Measurements from ENCODE around the gene APLNR. TPM values are rescaled to one million over a fixed set of nuclear protein-coding genes. Genes with fewer than 3 reads are reported as not detected.
A peak's percentile ranks its signal among the peaks of the same experiment; 100 is the strongest.

Gene APLNR
- total and polyA plus RNA-seq, 2 of the 8 experiments (the other 6 are each of a cell fraction or from before 2014, with no cell fraction given), result 0.80 TPM; not detected in 1

DNA sequence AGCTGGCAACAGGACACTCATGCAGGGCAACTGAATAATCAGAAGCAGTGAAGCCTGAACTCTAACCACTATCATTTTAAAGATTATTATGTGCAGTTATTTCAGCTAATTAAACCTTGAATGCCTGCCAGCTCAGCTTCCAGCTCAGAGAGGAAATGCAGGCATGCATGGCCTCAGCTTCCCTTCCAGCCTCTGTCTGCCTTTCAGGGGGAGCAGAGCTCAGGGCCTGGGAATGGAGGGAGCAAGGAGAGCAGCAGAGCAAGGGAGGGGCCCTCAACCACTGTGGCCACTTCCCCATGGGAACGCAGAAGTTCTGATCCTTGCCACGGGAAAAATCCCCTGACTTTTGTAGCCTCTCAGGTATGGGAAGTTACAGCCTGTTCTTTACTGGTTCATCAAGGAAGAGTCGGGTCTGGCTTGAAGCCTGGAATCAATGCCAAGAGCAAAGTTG, 32.5 kb upstream of the APLNR start:
- no peaks in the 10 kb centered on the region; the same call in 1 of the 2 replicates for H3K23me2 ChIP-seq (ENCODE audit: low read depth, low read length)
- H2AK5ac ChIP-seq (ENCODE audit: low read depth, low read length), result no peak overlapping the region
- 89% methylated on average over 3 of the region's 3 CpGs; no CpG with 5 or more reads in 1 of the 2 experiments for WGBS, 2 experiments (ENCODE audit: extremely low coverage in 1 of 2, insufficient coverage in 1 of 2, insufficient read length in 1 of 2, insufficient replicate concordance in 2 of 2, low coverage in 1 of 2, low lambda C conversion rate in 2 of 2, missing lambda C conversion rate in 1 of 2)
- no peaks in the 10 kb centered on the region for H4K20me1 ChIP-seq (replicated peaks in 1 of 2; ENCODE audit: control insufficient read depth in 1 of 2, insufficient read depth in 2 of 2, low read length in 2 of 2)
- no peak overlapping the region for H2BK5ac ChIP-seq (ENCODE audit: low read depth, low read length)
- peak overlapping the region; percentile 13; the same call in 1 of the 2 replicates for H2AFZ ChIP-seq (ENCODE audit: low read length)
- CTCF ChIA-PET (ENCODE audit: partially characterized antibody), result interaction anchor here (0.6 to 7.1 kb wide), 6 partner anchors 11 to 139 kb away, joined by 3 to 41 read pairs (median 4); no protein-coding TSS in a partner anchor
- H3K9me3 ChIP-seq (ENCODE audit: insufficient read depth in 2 of 2, low read depth in 1 of 2, low read length in 1 of 2), result peaks cover 4 to 15% of the 10 kb centered on the region in 2 experiments; a peak in 2 of 4 replicates
- H3K4me3 ChIP-seq (ENCODE audit: extremely low read depth in 1 of 4, insufficient read depth in 2 of 4, low read depth in 3 of 4, low read length in 4 of 4), result no peak overlapping the region
- no peak overlapping the region for H3K23ac ChIP-seq (ENCODE audit: insufficient read length)
- no peak overlapping the region for H3K18ac ChIP-seq (ENCODE audit: extremely low read depth, low read length)
- no peak overlapping the region for H3K4me2 ChIP-seq (ENCODE audit: insufficient read depth in 1 of 2, low read depth in 2 of 2, low read length in 2 of 2)
- H3K4ac ChIP-seq (replicated peaks; ENCODE audit: insufficient read length, low read depth, low read length), result no peak overlapping the region
- FAIRE-seq, result no peak
- no peak overlapping the region for H2BK12ac ChIP-seq (ENCODE audit: low read depth, low read length)
- H3K14ac ChIP-seq (ENCODE audit: insufficient read length), result no peak overlapping the region
- H3K4me1 ChIP-seq (replicated peaks in 1 of 4; ENCODE audit: control insufficient read depth in 3 of 4, insufficient read depth in 4 of 4, low read length in 3 of 4), result no peaks in the 10 kb centered on the region
- H4K91ac ChIP-seq (replicated peaks; ENCODE audit: insufficient read length, low read length), result no peak overlapping the region
- no peak overlapping the region for H4K8ac ChIP-seq (ENCODE audit: extremely low read depth, insufficient read depth, low read length)
- H3K36me3 ChIP-seq (ENCODE audit: control insufficient read depth in 2 of 4, insufficient read depth in 4 of 4, low read length in 3 of 4), result 0 out of 8 replicates have a peak, but pooled peaks cover 0 to 3% (median 0%) of the 10 kb centered on the region in 4 experiments
- H2BK15ac ChIP-seq (ENCODE audit: low read length), result no peak overlapping the region
- no peak overlapping the region for H3K56ac ChIP-seq (replicated peaks; ENCODE audit: insufficient read length, low read depth, low read length)
- H3K79me1 ChIP-seq (ENCODE audit: low read depth, low read length), result no peaks in the 10 kb centered on the region
- no peaks in the 10 kb centered on the region for H3K27me3 ChIP-seq (replicated peaks in 1 of 4; ENCODE audit: control insufficient read depth in 3 of 4, extremely low read depth in 1 of 4, insufficient read depth in 3 of 4, low read length in 3 of 4)
- no peak overlapping the region for H4K5ac ChIP-seq (ENCODE audit: insufficient read length, low read depth, low read length)
- H2BK120ac ChIP-seq (replicated peaks; ENCODE audit: low read depth, low read length), result no peak overlapping the region
- DNase-seq (ENCODE audit: low read depth in 1 of 2, low spot score in 2 of 2), result no peak
- POLR2A ChIA-PET (ENCODE audit: partially characterized antibody), result interaction anchor here (0.7 to 0.8 kb wide), 2 partner anchors 25 to 42 kb away, joined by 3 read pairs; no protein-coding TSS in a partner anchor
- no peaks in the 10 kb centered on the region for H3K79me2 ChIP-seq (ENCODE audit: control insufficient read depth in 1 of 2, insufficient read depth in 2 of 2, low read length in 2 of 2)
- H2BK20ac ChIP-seq (ENCODE audit: low read length), result no peak overlapping the region
- H3K27ac ChIP-seq (ENCODE audit: low read depth, low read length), result no peak overlapping the region
- no peak overlapping the region for H3K9ac ChIP-seq (replicated peaks in 1 of 4; ENCODE audit: extremely low read depth in 1 of 4, low read depth in 3 of 4, low read length in 3 of 4)
- no peak for TF ChIP-seq RFX5 (IDR thresholded peaks at IDR 0.05; ENCODE audit: borderline replicate concordance, low read depth, low read length)
- TF ChIP-seq YY1 (IDR thresholded peaks at IDR 0.05; ENCODE audit: low read depth, low read length), result no peak
- TF ChIP-seq SP1 (IDR thresholded peaks at IDR 0.05; ENCODE audit: low read depth, low read length), result no peak
- no peak for TF ChIP-seq KDM4A (IDR thresholded peaks at IDR 0.05; ENCODE audit: low read depth, low read length, severe bottlenecking)
- no peak for TF ChIP-seq POLR2A (IDR thresholded peaks at IDR 0.05; ENCODE audit: control extremely low read depth in 1 of 2, low read depth in 2 of 2, low read length in 2 of 2)
- no peak for TF ChIP-seq ZNF274 (IDR thresholded peaks at IDR 0.05; ENCODE audit: borderline replicate concordance, extremely low read depth, low read length)
- no peak for TF ChIP-seq HDAC2 (IDR thresholded peaks at IDR 0.05; ENCODE audit: borderline replicate concordance in 1 of 2, low read depth in 2 of 2, low read length in 2 of 2)
- no peak for TF ChIP-seq NRF1 (IDR thresholded peaks at IDR 0.05; ENCODE audit: low read depth, low read length)
- TF ChIP-seq JUND (IDR thresholded peaks at IDR 0.05; ENCODE audit: low read length), result no peak
- TF ChIP-seq GTF2F1 (IDR thresholded peaks at IDR 0.05; ENCODE audit: borderline replicate concordance, low read depth, low read length), result no peak
- no peak for TF ChIP-seq CTBP2 (IDR thresholded peaks at IDR 0.05; ENCODE audit: borderline replicate concordance, insufficient read depth, insufficient read length, low read length)
- no peak for TF ChIP-seq MAFK (IDR thresholded peaks at IDR 0.05; ENCODE audit: low read depth, low read length)
- no peak for TF ChIP-seq HDAC6 (IDR thresholded peaks at IDR 0.05; ENCODE audit: low read depth, low read length)
- TF ChIP-seq BRCA1 (IDR thresholded peaks at IDR 0.05; ENCODE audit: low read depth, low read length), result no peak
